GM18861 (cell line): ENCODE measurements around the gene MC2R.
A peak's percentile ranks its signal among the peaks of the same experiment; 100 is the strongest.

Experiments used
- ATAC-seq: cut with Tn5 transposase; IDR thresholded peaks from one replicate; pipeline ENCODE4 v1.9.1; 2021; ENCODE audit not compliant: unreplicated experiment

The MC2R gene

DNA sequence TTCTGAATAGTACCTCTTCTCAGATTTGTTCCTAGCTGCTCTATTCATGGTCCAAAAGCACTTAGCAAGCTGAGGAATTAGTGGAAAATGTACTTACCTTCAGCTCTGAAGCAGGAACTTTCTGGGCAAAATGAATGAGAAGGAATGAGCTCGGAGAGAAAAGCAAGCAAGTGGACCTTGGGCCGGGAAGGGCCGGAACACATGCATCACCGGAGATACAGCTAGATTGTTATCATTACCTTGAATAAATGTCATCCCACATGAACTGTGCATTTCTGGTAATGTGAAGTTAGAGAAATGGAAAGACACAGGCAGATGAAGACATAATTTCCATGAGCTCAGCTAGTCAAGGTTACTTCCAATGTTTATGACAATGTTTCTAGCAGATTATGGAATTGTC lies at the start of gene MC2R:
Gene MC2R, minus strand, starts transcription at position 146 of the 400 bp plus-strand sequence. CDS start 30,018 bp downstream, outside the sequence.
- no peak for ATAC-seq

DNA sequence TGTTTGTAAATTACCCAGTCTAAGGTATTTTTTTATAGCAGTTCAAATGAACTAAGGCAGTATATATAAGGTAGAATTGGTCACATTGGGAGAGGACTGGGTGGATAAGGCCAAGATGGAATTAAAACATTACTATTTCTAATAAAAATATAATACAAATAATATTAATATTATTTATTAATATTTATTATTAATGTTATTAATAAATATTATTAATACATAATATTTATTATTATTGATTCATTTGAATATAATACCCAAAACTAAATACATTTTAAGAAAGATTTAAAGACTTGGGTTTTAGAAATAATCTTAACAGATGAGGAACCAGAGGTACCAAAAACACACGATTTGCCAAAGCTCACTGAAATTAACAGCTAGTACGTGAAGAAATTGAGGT lies 30.5 kb upstream of the MC2R start:
- no peak for ATAC-seq

DNA sequence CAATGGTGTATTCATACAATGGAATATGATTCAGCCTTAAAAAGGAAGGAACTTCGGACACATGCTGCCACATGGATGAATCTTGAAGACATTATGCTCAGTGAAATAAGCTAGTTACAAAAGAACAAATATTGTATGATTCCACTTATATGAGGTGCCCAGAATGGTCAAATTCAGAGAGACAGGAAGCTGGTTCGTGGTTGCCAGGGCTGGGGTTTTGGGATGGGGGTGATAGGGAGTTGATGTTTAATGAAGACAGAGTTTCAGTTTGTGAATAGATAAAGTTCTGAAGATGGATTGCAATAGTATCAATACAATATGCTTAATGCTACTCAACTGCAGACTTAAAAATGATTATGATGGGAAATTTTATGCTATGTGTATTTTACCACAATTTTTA lies 28.0 kb upstream of the MC2R start:
- ATAC-seq = no peak

- ATAC-seq = no peak
Observed at GRCh38 chr18:13940326-13940725, 25.0 kb upstream of the MC2R start.

- peak; percentile 51 for ATAC-seq
Observed at GRCh38 chr18:13934676-13935075, 19.3 kb upstream of the MC2R start.

DNA sequence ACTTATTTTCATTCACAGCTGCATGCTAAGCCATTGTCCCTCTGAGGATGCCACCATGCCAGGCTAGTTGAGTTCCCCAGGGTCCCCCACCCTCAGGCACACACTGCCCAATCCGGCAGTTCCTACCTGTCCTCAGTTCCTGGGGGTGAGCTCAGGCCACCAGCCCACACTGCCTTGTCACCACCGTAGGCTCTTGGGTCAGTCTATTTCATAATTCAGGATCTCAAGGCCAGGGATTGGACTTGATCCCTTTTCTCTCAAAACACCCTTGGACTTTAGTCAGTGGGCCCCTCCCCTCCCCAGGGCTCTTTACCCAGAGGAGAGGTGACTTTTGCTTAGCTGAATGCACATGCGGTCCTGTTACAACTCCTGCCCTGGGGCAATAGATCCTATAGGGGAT lies 18.7 kb upstream of the MC2R start:
- no peak for ATAC-seq

- ATAC-seq = no peak
Observed at GRCh38 chr18:13932285-13933025, 17.1 kb upstream of the MC2R start.

DNA sequence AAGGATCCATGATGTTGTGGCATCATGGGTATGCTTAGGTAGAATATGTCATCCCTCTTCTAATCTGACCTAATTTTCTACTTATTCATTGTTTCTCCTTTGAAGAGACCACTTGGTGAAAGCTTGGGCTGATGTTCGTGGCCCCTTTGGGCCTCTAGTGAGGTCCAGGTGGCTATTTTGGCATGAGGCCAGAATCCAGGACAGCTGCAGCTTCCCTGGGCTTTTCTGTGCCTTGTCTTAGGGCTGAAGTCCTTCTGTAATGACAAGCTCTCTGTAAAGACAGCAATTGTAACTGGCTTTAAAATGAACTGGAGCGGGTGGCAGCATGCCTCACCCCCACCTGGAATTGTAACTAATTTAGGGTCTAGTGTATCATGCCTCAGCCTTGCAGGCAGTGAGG lies 15.6 kb upstream of the MC2R start:
- ATAC-seq = no peak

DNA sequence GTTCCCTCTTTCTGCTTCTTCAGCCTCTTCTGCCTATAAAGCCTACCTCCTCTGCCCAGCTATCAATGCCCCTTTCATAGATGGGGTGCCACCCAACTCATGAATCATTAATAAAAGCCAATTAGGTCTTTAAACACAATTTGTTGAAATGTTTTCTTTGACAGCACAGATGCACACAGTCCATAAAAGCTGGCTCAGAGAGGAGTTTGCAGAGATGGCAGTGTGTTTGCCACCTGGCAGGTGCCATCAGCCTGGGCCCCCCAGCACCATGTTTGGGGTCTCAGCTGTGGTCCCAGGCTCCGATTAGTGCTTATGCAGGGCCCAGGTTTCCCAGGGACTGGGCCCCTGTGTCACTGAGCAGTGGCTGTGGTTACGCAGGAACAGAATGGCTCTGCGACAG lies 7.9 kb upstream of the MC2R start:
- ATAC-seq = no peak

DNA sequence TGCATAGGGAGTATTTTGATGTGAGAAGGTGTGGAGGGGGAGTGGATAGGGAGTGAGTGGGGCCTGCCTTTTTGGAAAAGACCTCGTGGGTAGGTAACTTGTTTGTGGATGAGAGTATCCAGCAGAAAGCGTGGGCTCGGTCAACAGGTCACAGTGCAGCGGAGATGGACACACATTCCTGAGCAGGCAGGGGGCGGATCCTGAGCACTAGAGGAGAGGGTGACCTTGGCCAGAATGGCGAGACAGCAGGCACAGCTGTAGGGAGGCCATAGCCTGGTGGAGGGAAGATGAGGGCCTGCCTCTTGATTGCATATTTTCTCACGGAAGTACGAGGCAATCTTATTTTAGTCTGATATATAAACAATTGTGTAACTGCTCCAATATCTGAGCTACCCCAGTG lies 3.6 kb upstream of the MC2R start:
- ATAC-seq = no peak

DNA sequence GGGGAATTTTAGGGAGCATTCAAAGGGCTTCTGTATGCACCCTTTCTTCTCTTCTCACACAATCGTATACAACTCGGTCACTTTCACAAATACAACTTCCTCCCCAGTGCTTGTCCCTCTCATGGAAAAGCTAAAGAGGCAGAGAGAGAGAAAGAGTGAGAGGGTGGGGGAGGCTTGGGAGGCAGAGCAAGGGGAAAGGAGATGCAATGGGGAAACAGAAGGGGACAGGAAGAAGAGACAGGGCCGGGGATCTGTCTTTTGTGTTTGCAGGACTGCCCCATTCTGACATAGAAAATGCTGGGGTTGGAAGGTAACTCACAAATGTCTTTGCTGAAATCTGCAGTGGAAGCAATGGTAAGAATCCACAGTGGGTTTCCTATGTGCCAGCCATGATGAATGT lies 2.1 kb upstream of the MC2R start:
- no peak for ATAC-seq

DNA sequence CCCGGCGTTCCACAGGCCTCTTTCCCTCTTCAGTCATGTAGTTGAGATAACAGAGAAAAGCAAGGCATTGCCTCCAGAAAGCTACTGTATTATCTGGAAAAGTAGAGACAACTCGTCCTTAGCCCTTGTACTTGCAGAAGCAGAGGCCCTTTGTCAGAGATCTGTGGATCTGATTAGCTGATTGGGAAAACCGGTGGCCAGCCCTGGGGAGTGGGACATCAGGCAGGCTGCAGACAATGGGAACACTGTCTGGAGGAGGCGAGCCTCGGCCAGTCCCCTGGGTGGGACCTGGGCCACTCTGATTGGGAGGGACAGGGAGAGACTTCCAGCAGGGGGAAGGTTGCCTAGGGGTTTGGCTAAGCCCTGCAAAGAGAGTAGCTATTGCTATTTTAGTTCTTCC lies 1.2 kb upstream of the MC2R start:
- ATAC-seq = no peak

DNA sequence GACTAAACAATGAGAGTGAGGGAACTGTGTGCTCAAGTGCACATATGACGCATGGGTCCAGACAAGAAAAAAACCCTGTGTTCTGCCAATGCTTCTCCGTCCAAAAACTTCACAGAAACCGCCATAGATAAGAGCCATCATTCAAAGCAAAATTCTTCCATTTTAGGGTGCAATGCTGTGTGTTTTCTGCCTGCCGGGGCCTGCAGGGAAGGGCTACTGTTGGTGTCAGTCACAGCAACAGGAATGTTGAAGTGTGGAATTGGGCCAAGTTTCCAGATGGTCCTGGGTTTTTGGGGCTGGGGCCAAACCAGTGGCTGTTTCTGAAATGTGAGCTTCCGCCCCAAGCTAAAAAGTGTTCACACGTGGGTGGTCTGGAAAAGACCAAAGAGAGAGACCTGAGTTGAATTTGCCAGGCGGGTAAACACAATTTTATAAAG lies 677 bp upstream of the MC2R start:
- ATAC-seq = no peak

GRCh38 chr18:13914756-13915155 lies 580 bp downstream of the MC2R start:
- no peak for ATAC-seq

DNA sequence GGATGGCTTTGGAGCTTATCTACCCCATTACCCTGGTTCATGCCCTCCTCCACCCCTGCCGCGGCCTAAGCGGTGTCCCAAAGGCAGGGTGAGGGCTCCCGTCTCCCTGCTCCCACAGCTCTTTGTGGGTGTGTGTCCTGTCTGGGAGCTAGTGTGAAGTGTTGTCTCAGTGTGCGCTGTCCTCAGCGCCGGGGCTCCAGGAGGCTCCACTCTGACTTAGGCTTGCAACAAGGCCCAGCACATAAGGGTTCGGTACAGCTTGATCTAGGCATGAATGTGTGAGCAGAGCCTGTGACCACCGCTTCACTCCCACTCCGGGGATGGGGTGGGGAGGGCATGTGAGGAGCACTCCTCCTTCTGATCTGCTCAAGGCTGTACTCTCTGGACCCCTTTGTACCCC lies 1.2 kb downstream of the MC2R start:
- no peak for ATAC-seq

DNA sequence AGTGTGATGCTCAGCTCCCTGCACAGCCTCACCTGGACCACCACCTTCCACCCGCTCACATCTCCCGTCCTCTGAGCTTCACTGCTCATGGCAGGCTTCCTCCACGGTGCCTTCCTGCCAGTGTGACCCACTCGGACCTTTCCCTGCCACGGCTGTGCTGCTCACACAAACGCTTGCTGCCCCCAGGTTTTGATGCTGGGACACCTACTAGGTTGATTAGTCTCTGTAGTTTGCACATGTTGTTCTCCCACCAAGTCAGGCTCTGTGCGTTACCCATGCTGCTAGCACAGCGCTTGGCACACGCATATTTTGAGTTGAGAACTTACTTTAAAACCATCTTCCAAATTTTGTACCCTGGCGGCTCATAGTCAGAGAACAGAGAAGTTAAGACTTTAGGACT lies 2.1 kb downstream of the MC2R start:
- no peak for ATAC-seq

- no peak for ATAC-seq
Observed at GRCh38 chr18:13912601-13913000, 2.7 kb downstream of the MC2R start.

GRCh38 chr18:13910986-13911385 lies 4.3 kb downstream of the MC2R start:
- ATAC-seq = no peak

DNA sequence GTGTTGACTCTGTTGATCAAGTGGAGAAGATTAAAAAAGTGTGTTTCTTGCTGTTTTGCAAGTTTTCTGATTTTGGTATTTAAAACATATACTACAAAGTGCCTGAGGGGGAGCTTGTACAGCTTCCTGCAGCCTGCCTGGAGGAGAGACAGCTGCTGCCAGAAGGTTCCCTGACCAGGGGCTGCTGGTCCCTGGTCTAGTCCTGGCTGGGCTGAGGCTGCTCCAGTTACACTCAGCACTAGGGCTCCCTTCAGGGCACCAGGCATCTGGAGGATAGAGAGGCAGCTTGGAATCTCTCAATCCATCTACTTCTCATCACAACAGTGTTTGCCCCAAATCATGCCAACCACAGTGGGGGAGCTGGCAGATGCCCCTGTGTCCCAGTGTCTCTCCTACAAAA lies 4.8 kb downstream of the MC2R start:
- ATAC-seq = no peak

- no peak for ATAC-seq
Observed at GRCh38 chr18:13909141-13909940, 6.0 kb downstream of the MC2R start.

DNA sequence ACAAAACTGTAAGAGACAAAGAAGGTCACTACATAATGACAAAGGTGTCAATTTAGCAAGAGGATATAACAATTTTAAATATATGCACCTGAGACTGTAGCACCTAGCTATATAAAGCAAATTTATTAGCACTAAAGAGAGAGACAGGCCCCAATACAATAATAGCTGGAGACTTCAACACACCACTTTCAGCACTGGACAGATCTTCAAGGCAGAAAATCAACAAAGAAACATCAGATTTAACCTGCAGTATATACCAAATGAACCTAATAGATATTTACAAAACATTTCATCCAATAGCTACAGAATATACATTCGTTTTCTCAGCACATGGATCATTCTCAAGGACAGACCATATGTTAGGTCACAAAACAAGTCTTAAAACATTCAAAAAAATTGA lies 14.7 kb downstream of the MC2R start:
- no peak for ATAC-seq

DNA sequence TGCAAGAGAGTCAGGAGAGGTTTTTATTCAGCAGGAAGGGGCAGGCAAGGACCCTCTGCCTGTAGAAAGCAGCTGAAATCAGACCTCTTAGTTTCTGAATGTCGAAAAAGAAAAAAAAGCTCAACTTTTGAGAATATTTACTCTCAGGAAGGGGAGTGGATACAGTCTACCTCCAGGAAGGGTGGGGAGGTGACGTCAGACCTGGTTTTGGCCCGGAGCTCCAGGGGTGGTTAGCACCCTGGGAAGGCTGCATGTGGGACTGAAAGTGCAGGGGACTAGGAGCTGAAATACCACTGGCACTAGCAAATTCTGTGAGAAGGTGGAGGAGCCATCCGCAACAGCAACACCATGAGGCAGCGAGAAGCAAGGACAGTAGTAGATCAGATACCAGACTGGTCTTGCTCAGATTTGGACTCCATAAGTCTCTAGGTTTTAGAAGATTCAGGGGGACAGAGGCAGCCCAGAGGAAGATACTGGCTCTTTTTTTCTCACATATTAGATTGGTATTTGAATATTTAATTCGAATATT lies 19.8 kb downstream of the MC2R start:
- ATAC-seq = no peak
